Breast epithelium (tissue), 3 donors: ENCODE measurements around the gene NR6A1.

Experiments used
- CTCF ChIP-seq, 3 donors: fragments of 450-650 bp; IDR thresholded peaks; one replicate each; pipeline ENCODE4 v1.5.1; 2016 to 2017; ENCODE audit warnings: antibody characterized with exemption in 3 of 3, mild to moderate bottlenecking in 3 of 3, moderate library complexity in 3 of 3
- POLR2AphosphoS5 ChIP-seq, 3 donors: sonication (generic); formaldehyde crosslinking; IDR thresholded peaks; one replicate each; pipeline ENCODE4 v1.6.1; 2017; ENCODE audit warnings: antibody characterized with exemption in 3 of 3

GRCh38 chr9:124505901-124506346 lies 265.2 kb downstream of the NR6A1 start:
- no peak for TF ChIP-seq POLR2AphosphoS5 (IDR thresholded peaks at IDR 0.05)
- no peak for TF ChIP-seq CTCF (IDR thresholded peaks at IDR 0.05)
